SJSA1 (cell line): ENCODE results near the gene RGR. TPM values are rescaled to one million over a fixed set of nuclear protein-coding genes. Genes with fewer than 3 reads are reported as not detected.

Source experiments
- DNase-seq, 2 experiments: peaks; one replicate each; pipeline ENCODE4 v3.0.0-alpha.2; 2015 to 2020; ENCODE audit warnings: low spot score in 2 of 2, low read depth in 1 of 2
- H3K27ac ChIP-seq: fragments of 250-450 bp; sonication (Bioruptor Pico); 2 replicates; pipeline ENCODE4 v1.5.1; 2020; ENCODE audit warnings: mild to moderate bottlenecking, moderate library complexity
- H3K27me3 ChIP-seq: fragments of 250-450 bp; sonication (Bioruptor Pico); replicated peaks from 2 replicates; pipeline ENCODE4 v1.5.1; 2020; ENCODE audit warnings: mild to moderate bottlenecking, moderate library complexity
- H3K36me3 ChIP-seq: fragments of 250-450 bp; sonication (Bioruptor Pico); 2 replicates; pipeline ENCODE4 v1.5.1; 2020; ENCODE audit warnings: mild to moderate bottlenecking
- H3K4me1 ChIP-seq: fragments of 250-450 bp; sonication (Bioruptor Pico); replicated peaks from 2 replicates; pipeline ENCODE4 v1.6.1; 2021; ENCODE audit warnings: mild to moderate bottlenecking
- H3K4me3 ChIP-seq: fragments of 250-450 bp; sonication (Bioruptor Pico); 2 replicates; pipeline ENCODE4 v1.5.1; 2020; ENCODE audit warnings: mild to moderate bottlenecking
- H3K9me3 ChIP-seq: fragments of 250-450 bp; sonication (Bioruptor Pico); replicated peaks from 2 replicates; pipeline ENCODE4 v1.5.1; 2020; ENCODE audit warnings: mild to moderate bottlenecking
- total RNA-seq: library from RNA; depleted of rRNA; stranded (reverse); fragments of >200 nt; shearing (Covaris generic); gene quantifications from 2 replicates; pipeline ENCODE4 v1.2.3, GENCODE V29; 2014

RGR gene
- total RNA-seq, 1 experiment from 2014 or later = not detected

DNA sequence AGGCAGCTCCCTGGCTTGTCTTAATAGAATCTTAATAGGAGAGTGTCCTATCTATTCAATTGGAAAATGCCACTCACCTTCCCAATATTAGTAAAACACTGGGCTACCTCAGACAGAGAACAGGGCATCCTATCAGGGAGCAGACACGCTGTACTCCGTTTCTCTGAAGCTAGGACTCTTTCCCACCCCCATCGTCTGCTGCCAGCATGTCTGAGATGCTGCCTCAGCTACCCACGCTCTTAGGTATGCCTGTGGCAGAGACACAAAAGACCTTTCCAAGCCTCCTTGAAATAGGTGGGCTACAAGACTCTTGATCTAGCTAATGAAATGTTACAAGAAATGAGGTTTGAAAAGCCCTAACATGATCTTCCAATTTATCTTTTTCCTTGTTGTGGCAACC is 17.0 kb upstream of the RGR start:
- no peak for DNase-seq
- Histone ChIP-seq H3K9me3 (no peaks in the 10 kb centered on the region), H3K27me3 (peaks cover 8% of the 10 kb centered on the region; the same call in 1 of the 2 replicates), H3K4me1 (no peaks in the 10 kb centered on the region), H3K27ac (no peak overlapping the region), H3K36me3 (no peaks in the 10 kb centered on the region), H3K4me3 (no peak overlapping the region)

DNA sequence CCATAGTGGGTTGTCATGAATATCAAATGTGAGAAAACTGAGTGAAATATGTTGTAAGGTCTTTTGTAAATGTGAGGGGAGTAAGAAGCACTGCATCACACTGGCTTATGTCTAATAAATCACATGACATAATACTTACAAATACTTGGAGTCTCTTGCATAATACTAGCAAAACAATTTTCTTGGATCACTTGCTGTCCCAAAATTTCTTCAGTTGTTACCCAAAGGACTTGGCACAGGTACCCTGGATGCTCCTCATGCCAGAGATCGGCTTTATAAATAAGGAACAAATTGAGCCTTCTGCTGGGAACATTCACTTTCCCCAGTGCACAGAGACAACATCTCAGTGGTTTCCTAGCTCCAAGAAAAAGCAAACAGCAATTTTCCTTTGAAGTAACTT is 14.5 kb upstream of the RGR start:
- no peak for DNase-seq
- Histone ChIP-seq H3K27me3 (peaks cover 22% of the 10 kb centered on the region; the same call in 1 of the 2 replicates), H3K9me3 (no peaks in the 10 kb centered on the region), H3K4me1 (no peaks in the 10 kb centered on the region), H3K4me3 (no peak overlapping the region), H3K36me3 (no peaks in the 10 kb centered on the region), H3K27ac (no peak overlapping the region)

DNA sequence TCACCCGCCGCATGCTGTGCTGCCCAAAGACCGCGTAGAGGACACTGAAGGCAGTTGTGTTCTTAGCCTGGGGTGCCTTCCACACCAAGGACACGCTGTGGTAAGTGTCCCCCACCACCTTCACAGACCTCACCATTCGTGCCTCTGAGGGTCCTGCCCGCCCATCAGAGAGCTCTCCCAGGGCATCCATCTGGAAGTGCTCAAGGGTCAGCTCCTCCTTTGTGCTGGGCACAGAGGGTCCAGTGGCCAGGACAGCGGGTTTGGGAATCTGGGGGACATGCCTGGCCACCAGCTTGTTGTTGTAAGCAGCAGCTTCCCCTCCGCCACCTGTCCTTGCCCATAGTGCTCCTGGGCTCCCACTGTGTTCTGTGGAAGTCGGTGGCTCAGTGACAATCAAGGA is 12.5 kb upstream of the RGR start:
- H3K9me3 ChIP-seq = no peaks in the 10 kb centered on the region
- H3K36me3 ChIP-seq = no peaks in the 10 kb centered on the region
- peaks cover 22% of the 10 kb centered on the region; the same call in 1 of the 2 replicates for H3K27me3 ChIP-seq
- no peaks in the 10 kb centered on the region for H3K4me1 ChIP-seq
- no peak for DNase-seq
- H3K4me3 ChIP-seq = no peak overlapping the region
- no peak overlapping the region for H3K27ac ChIP-seq

DNA sequence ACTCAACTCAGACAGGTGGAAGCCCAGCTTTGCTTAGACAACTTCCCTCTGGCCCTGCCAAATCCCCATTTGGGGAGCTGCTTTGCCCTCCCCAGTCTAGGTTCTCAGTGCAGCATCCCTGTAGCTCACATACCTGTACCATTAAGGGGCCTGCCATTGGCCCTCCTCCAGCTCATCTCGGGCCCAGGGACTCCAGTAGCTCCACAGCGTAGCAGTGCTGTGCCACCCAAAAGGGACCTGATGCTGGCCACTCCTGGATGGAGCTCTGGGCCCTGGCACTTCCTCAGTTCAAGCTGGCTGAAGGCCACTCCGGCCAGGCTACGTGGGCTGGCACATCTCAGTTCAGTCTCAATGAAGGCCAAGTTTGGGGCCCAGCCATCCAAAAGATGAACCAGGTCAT is 10.9 kb upstream of the RGR start:
- Histone ChIP-seq H3K27me3 (peaks cover 19% of the 10 kb centered on the region; the same call in 1 of the 2 replicates), H3K27ac (no peak overlapping the region), H3K4me3 (no peak overlapping the region), H3K36me3 (no peaks in the 10 kb centered on the region), H3K9me3 (no peaks in the 10 kb centered on the region), H3K4me1 (no peaks in the 10 kb centered on the region)
- DNase-seq = no peak

DNA sequence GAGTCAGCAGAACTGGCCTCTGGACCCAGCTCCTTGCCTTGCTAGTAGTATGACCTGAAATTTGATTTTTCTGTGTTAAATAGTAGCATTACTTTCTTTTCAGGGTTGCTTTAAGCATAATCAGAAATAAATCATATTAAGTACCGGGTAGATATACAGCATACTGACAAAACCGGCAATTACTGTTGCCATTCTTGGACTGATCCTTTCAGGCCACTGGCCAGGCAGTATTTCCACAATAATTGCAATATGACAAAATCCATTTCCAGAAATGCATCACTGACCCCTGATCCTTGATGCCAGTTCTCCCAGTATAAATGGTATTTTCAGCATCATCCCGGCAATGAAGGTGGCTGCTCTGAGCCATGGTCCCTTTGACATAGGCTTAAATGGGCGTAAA is 10.4 kb upstream of the RGR start:
- peaks cover 19% of the 10 kb centered on the region; the same call in 1 of the 2 replicates for H3K27me3 ChIP-seq
- no peak overlapping the region for H3K4me3 ChIP-seq
- H3K36me3 ChIP-seq = no peaks in the 10 kb centered on the region
- H3K4me1 ChIP-seq = no peaks in the 10 kb centered on the region
- no peak for DNase-seq
- H3K9me3 ChIP-seq = no peaks in the 10 kb centered on the region
- no peak overlapping the region for H3K27ac ChIP-seq

DNA sequence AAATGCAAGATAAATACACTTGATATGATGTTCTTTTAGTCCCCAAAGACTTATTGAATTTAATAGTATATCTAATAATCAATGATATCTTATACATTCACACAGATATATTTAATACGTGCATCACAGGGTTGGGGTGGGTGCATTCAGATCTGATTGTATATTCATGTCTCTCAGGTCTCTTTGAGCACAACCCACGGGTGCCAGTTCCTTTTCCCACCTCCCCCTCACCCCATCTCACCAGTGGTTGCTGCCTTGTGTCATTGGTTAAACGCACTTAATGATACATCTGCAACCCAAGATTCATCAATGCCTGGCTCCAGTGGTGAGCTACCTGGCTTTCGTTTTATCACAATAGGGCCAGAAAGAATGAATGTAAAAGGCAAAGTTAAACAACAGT is 9.8 kb upstream of the RGR start:
- DNase-seq = no peak
- Histone ChIP-seq H3K36me3 (no peaks in the 10 kb centered on the region), H3K4me1 (no peaks in the 10 kb centered on the region), H3K4me3 (no peak overlapping the region), H3K27ac (no peak overlapping the region), H3K27me3 (peaks cover 19% of the 10 kb centered on the region; the same call in 1 of the 2 replicates), H3K9me3 (no peaks in the 10 kb centered on the region)

DNA sequence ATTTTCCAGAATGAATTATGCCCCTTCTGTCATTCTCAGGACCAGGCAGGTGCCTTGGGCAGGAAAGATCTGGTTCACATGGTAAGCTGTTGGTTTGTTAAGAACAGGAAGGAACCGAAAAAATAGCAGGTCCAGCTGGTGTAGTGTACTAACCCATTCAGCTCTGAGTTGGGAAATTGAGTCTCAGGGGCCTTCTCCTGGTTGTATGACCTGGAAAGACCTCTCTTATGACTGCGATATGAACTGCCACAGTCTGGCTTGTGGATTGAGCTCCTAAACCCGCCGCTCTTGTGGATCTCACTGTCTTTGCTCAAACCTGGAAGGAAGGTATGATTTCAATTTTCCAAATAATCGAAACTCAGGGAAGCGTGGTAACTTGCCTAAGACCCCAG is 8.1 kb upstream of the RGR start:
- H3K9me3 ChIP-seq = no peaks in the 10 kb centered on the region
- no peak for DNase-seq
- no peak overlapping the region for H3K27ac ChIP-seq
- no peak overlapping the region for H3K4me3 ChIP-seq
- peaks cover 14% of the 10 kb centered on the region; the same call in 1 of the 2 replicates for H3K27me3 ChIP-seq
- H3K4me1 ChIP-seq = no peaks in the 10 kb centered on the region
- no peaks in the 10 kb centered on the region for H3K36me3 ChIP-seq

DNA sequence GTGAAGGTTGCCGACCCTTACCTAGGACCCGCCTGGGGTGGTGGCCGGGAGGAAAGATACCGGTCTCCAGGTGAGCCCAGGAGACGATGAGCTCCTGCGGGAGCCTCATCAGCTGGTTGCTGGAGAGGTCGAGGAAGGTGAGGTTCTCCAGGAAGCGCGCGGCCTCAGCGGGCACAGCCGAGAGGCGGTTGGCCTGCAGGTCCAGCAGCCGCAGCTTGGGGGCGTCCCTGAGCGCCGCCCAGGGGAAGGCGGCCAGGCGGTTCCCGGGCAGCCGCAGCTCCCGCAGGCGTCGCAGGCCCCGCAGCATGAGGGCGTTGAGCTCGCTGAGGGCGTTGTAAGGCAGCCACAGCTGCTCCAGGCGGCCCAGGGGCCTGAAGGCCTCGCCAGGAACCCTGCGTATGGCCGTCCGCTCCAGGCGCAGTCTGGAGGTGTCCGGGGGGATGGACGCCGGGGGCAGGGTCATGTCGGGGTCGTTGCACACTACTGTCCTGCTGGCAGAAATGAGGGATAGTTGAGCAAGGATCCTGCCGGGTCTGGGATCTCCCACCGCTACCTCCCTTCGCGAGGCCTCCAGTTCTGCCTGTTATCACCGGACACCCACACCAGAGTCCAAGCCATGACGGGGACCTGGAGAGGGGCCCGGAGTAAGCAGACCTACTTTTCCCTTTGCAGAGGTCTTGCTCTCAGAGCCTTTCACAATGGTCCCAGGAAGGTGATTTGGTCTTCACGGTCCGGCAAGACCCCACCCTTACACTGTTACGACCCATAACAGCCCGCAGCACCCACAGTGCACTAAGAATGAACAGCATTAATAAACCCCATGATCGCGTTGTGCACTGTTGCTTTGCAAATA is 7.4 kb upstream of the RGR start:
- Histone ChIP-seq H3K27ac (no peak overlapping the region), H3K4me1 (no peaks in the 10 kb centered on the region), H3K36me3 (no peaks in the 10 kb centered on the region), H3K9me3 (no peaks in the 10 kb centered on the region), H3K4me3 (no peak overlapping the region), H3K27me3 (peaks cover 14% of the 10 kb centered on the region; the same call in 1 of the 2 replicates)
- no peak for DNase-seq

DNA sequence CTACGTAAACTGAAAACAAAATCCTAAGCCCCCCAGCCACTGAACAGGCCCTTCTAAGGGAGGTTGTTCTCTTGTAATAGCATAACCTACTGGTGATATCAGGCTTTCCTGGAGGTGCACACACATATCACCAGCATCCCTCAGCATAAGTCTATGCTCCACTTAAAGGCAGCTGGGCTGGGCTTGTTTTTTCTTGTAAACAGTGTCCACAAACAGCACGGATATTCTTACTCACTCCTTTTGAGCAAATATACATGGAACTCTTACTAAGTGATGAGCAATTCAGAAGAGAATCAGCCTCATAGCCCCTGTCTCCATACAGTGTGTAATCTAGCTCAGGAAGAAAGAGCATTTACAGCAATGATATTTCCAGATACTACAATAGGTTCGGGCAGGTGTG is 5.9 kb upstream of the RGR start:
- no peaks in the 10 kb centered on the region for H3K36me3 ChIP-seq
- no peak for DNase-seq
- no peaks in the 10 kb centered on the region for H3K4me1 ChIP-seq
- no peak overlapping the region for H3K4me3 ChIP-seq
- H3K27me3 ChIP-seq = peaks cover 13% of the 10 kb centered on the region; the same call in 1 of the 2 replicates
- H3K9me3 ChIP-seq = no peaks in the 10 kb centered on the region
- H3K27ac ChIP-seq = no peak overlapping the region

DNA sequence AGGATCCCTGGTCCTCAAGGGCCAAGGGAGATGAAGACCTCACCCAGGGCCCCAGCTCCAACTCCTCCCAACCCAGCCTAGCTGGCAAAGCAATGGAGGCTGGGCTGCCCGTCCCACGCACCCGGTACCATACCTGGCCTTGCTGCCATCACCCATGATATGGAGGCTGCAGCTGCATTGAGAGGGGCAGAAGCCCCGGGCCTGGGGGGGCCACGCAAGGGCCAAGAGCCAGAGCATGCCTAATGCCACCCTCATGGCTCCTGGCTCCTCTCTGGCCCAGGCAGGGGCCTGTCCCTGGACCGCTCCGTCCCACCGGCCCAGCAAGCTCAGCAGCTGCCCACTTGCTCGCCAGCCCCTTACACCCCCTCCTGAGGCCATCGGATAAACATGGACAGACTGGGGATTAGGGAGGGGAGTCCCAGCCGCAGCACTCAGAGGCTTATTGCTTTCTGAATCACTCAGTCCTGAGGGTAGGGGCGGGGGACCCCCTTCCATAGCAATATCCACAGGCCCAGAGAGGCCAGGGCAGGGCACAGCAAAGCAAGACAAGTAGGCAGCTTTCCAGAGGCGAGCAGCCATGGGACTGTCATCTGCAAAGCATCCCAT is 3.6 kb upstream of the RGR start, which contains the start of gene LRIT1:
Gene LRIT1 (minus strand): TSS at position 362 of the 606 bp plus-strand sequence. CDS start 107 bp downstream, at position 255.
- no peaks in the 10 kb centered on the region for H3K9me3 ChIP-seq
- no peak within 1 kb of the TSS for H3K27ac ChIP-seq
- H3K4me1 ChIP-seq = no peaks in the 10 kb centered on the region
- H3K4me3 ChIP-seq = no peak within 1 kb of the TSS
- H3K36me3 ChIP-seq = no peaks in the 10 kb centered on the region
- DNase-seq = no peak
- H3K27me3 ChIP-seq = peaks cover 9% of the 10 kb centered on the region

DNA sequence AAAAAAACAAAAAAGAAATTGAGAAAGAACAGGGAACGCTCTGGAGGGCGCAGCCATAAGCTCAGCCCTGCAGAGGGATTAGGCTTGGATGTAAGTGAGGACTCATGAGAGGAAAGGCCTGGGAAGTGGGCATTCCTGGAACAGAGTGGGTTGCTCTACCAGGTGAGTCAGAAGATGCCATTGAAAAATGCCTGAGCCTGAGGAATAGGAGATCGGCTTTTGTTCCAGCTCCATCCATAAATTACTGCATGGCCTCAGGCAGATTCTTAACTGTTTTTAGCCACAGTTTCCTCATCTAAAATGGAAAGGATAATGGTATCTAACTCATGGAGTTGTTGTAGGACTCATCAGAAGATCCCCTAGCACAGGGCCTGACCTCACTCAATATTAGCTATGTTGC is 1.1 kb upstream of the RGR start:
- Histone ChIP-seq H3K4me3 (no peak overlapping the region), H3K27me3 (peaks cover 18% of the 10 kb centered on the region; the same call in 1 of the 2 replicates), H3K9me3 (no peaks in the 10 kb centered on the region), H3K36me3 (no peaks in the 10 kb centered on the region), H3K4me1 (no peaks in the 10 kb centered on the region), H3K27ac (no peak overlapping the region)
- DNase-seq = no peak

DNA sequence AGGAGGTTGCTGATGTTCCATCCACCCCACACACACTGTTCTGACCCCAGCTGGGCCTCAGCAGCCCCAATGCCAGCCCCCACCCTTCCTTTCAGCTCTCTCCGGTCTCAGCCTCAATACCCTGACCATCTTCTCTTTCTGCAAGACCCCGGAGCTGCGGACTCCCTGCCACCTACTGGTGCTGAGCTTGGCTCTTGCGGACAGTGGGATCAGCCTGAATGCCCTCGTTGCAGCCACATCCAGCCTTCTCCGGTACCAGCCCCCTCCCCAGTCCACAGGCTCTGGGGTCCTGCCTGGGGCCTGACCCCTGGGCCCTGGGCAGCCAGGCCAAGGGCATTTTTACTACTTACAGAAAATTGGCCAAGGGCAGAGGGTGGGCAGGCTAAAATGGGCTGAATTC is 2.6 kb downstream of the RGR start:
- no peaks in the 10 kb centered on the region for H3K36me3 ChIP-seq
- no peak overlapping the region for H3K27ac ChIP-seq
- H3K9me3 ChIP-seq = no peaks in the 10 kb centered on the region
- no peaks in the 10 kb centered on the region for H3K4me1 ChIP-seq
- H3K4me3 ChIP-seq = no peak overlapping the region
- no peak for DNase-seq
- H3K27me3 ChIP-seq = peaks cover 18% of the 10 kb centered on the region; the same call in 1 of the 2 replicates

DNA sequence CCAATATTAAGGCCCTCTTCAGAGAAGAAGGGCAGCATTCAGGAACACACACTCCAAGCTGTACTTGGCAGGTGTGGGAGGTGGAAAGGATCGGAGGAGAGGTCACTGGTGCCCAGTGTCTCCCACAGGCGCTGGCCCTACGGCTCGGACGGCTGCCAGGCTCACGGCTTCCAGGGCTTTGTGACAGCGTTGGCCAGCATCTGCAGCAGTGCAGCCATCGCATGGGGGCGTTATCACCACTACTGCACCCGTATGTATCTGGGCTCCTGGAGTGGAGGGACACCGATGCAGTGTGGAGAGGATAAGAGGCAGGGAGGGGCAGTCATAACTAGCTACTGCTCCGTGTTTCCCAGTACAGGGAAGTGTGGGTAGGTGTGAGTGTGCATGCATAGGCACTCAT is 3.9 kb downstream of the RGR start:
- Histone ChIP-seq H3K36me3 (no peaks in the 10 kb centered on the region), H3K27me3 (peaks cover 18% of the 10 kb centered on the region; the same call in 1 of the 2 replicates), H3K4me1 (no peaks in the 10 kb centered on the region), H3K27ac (no peak overlapping the region), H3K4me3 (no peak overlapping the region), H3K9me3 (no peaks in the 10 kb centered on the region)
- DNase-seq = no peak
